ENCODE results near the gene SPDYE9.
"Not testable (repeated sequence)": the region's sequence is repeated elsewhere in the genome, so short reads cannot be mapped to it uniquely, and the experiment has no call there.

Gene SPDYE9

GRCh38 chr7:73085938-73086337, at the start of gene SPDYE9:
TSS of gene SPDYE9 (minus strand) at chr7:73086038. CDS start at chr7:73084238, 1,800 bp downstream.
- DNase-seq, result not testable (repeated sequence)

- DNase-seq, result not testable (repeated sequence)
These were observed 49.0 kb upstream of the SPDYE9 start for GRCh38 chr7:73134866-73135265.

- DNase-seq, result not testable (repeated sequence)
These were observed 46.9 kb upstream of the SPDYE9 start for GRCh38 chr7:73132651-73133217.

- DNase-seq, result not testable (repeated sequence)
These were observed 44.8 kb upstream of the SPDYE9 start for GRCh38 chr7:73130612-73131011.

GRCh38 chr7:73124126-73124525, 38.3 kb upstream of the SPDYE9 start:
- DNase-seq, result not testable (repeated sequence)

GRCh38 chr7:73122778-73123447, 37.1 kb upstream of the SPDYE9 start:
- not testable (repeated sequence) for DNase-seq

GRCh38 chr7:73118155-73118554, 32.3 kb upstream of the SPDYE9 start:
- not testable (repeated sequence) for DNase-seq

- not testable (repeated sequence) for DNase-seq
These were observed 28.0 kb downstream of the SPDYE9 start, which contains the start of gene SPDYE11 for GRCh38 chr7:73057811-73058210. TSS of gene SPDYE11 (minus strand) at chr7:73057911. CDS start at chr7:73056111, 1,800 bp downstream.

- not testable (repeated sequence) for DNase-seq
These were observed 56.2 kb downstream of the SPDYE9 start, which contains the start of gene SPDYE8 for GRCh38 chr7:73029666-73030065. TSS of gene SPDYE8 (minus strand) at chr7:73029766. CDS start at chr7:73027966, 1,800 bp downstream.
